Retinal pigment epithelial cell (primary cell): Measurements from ENCODE around the gene NPAS3.

Experiments used
- DNase-seq: peaks from one replicate; pipeline ENCODE4 v3.0.0-alpha.2; 2010; ENCODE audit warnings: low read depth
- H3K4me3 ChIP-seq: 2 replicates; pipeline ENCODE4 v1.5.1; 2011; ENCODE audit warnings: mild to moderate bottlenecking, low read length, control low read depth, moderate library complexity
- CTCF ChIP-seq: conservative IDR thresholded peaks from 2 replicates; pipeline ENCODE4 v1.5.1; 2011; ENCODE audit warnings: low read depth, low read length, control low read depth, inconsistent platforms

NPAS3 gene

GRCh38 chr14:33689680-33690079 is 751.0 kb downstream of the NPAS3 start:
- no peak overlapping the region for H3K4me3 ChIP-seq
- no peak for TF ChIP-seq CTCF
- no peak for DNase-seq

- no peak overlapping the region for H3K4me3 ChIP-seq
- TF ChIP-seq CTCF: no peak
- no peak for DNase-seq
Observed at GRCh38 chr14:33691907-33692306, 753.2 kb downstream of the NPAS3 start.

DNA sequence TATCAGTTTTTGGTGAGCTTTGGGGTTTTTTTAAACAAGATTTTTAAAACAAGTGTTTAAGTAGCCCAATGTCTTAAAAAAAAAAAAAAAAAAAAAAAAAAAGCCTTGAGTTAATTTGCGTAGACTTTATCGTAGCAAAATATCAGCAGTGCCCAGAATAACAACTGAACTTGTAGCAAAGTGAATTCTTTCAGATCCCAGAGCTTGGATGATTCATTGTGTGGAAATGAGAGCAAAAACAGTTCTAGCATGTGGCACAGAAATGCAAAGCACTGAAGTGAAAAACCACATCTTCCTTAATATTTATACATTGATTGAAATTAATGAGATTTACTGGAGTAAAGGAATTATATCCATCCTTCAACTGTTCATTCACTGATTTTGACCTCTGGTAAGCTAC is 754.1 kb downstream of the NPAS3 start:
- no peak for TF ChIP-seq CTCF
- no peak overlapping the region for H3K4me3 ChIP-seq
- DNase-seq: peak; percentile 76

- DNase-seq: no peak
- no peak for TF ChIP-seq CTCF
- no peak overlapping the region for H3K4me3 ChIP-seq
Observed at GRCh38 chr14:33693237-33693636, 754.6 kb downstream of the NPAS3 start.

DNA sequence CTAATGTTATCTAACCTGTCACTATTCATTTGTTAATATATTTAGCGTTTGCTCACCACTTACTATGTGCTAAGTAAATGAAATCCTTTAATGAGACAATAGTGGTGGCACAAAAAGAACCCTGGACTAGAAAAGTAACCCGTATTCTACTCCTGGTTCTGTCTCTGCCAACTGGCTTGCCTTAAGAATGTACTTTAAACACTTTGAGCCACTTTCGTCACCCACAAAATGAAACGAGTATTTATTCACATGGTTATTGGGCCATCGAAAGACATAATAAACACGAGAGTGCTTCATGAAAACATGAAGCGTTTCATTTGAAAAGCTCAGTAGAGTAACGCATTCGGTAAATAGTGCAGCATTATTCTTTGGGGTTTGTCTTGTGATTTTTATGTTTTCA is 757.5 kb downstream of the NPAS3 start:
- no peak for DNase-seq

DNA sequence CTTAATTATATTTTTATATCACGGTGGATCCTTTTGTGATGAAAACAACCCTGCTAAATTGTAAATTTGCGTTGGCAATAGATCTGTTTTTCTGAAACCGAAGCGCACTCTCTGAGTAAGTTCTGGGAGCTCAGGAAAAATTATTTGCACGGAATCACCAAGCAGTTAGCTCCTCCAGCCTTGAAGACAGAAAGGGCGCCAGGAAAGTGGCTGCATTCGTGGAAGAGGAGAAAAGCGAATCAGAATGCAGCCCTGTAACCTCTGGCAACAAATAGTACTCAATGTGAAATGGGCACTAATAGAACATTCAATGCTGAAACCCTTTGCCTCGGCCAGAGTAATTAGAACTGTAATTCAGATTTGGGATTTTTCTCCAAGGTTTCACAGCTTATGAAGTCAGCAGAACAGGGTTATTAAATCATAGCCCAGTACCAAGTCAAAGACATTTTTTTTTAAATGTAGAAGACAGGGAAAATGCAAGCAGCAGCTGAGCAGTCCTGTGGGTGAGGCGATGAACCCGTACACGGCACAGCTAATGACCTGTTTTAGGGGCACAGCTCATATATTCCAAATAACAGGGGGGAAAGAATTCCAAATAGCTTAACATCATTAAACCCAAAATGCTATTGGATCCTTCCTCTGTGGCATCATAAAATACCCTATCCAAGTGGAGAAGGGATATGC is 760.8 kb downstream of the NPAS3 start:
- no peak for TF ChIP-seq CTCF
- H3K4me3 ChIP-seq: no peak overlapping the region
- no peak for DNase-seq

More for the DNA sequence above, 757.5 kb downstream of the NPAS3 start:
- no peak for TF ChIP-seq CTCF
- H3K4me3 ChIP-seq: no peak overlapping the region

DNA sequence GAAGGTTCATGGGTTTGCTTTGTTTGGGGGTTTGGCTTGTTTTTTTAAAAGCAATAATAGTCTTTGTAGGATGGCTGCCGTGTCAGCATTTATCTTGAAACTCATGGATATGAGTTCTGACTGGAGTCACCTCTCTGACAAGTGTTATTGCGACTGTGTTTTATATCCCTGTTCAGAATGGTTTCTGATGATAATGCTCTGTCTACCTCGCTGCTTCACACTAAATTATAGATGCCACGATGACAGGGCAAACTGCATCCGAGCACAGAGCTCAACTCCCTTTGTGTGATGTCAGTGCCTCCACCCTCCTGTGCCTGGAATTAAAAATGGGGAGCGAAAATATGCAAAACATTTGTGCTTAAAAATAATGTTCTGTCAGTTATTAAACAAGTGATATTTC is 761.4 kb downstream of the NPAS3 start:
- DNase-seq: no peak
- no peak overlapping the region for H3K4me3 ChIP-seq
- TF ChIP-seq CTCF: no peak
